GM19463 (cell line): Measurements from ENCODE around the gene CAND1.
A peak's percentile ranks its signal among the peaks of the same experiment; 100 is the strongest.

Experiments
- ATAC-seq: cut with Tn5 transposase; IDR thresholded peaks from one replicate; pipeline ENCODE4 v1.9.1; 2021; ENCODE audit warnings: mild to moderate bottlenecking, moderate library complexity; ENCODE audit not compliant: unreplicated experiment

The CAND1 gene

GRCh38 chr12:67268896-67269632 is at the start of gene CAND1:
Gene CAND1, plus strand, starts transcription at chr12:67269358. Its CDS starts 360 bp downstream, at chr12:67269718.
- ATAC-seq, result peak; percentile 64

- no peak for ATAC-seq
Observed at GRCh38 chr12:67220065-67220464, 49.1 kb upstream of the CAND1 start.

- no peak for ATAC-seq
Observed at GRCh38 chr12:67222302-67222701, 46.9 kb upstream of the CAND1 start.

GRCh38 chr12:67223225-67223624 is 45.9 kb upstream of the CAND1 start:
- no peak for ATAC-seq

- ATAC-seq, result no peak
Observed at GRCh38 chr12:67237231-67237630, 31.9 kb upstream of the CAND1 start.

- no peak for ATAC-seq
Observed at GRCh38 chr12:67239061-67239460, 30.1 kb upstream of the CAND1 start.

GRCh38 chr12:67241482-67241881 is 27.7 kb upstream of the CAND1 start:
- ATAC-seq, result no peak

GRCh38 chr12:67243260-67243659 is 25.9 kb upstream of the CAND1 start:
- ATAC-seq, result no peak

- ATAC-seq, result no peak
Observed at GRCh38 chr12:67245571-67245970, 23.6 kb upstream of the CAND1 start.

GRCh38 chr12:67251012-67251411 is 18.1 kb upstream of the CAND1 start:
- no peak for ATAC-seq

GRCh38 chr12:67254372-67255026 is 14.7 kb upstream of the CAND1 start:
- ATAC-seq, result no peak

GRCh38 chr12:67256649-67257048 is 12.5 kb upstream of the CAND1 start:
- no peak for ATAC-seq

GRCh38 chr12:67263471-67263870 is 5.7 kb upstream of the CAND1 start:
- no peak for ATAC-seq

GRCh38 chr12:67268335-67268895 is 743 bp upstream of the CAND1 start:
- peak; percentile 71 for ATAC-seq

- peak; percentile 10 for ATAC-seq
Observed at GRCh38 chr12:67269633-67270573, 745 bp downstream of the CAND1 start.

- ATAC-seq, result no peak
Observed at GRCh38 chr12:67270622-67271021, 1.5 kb downstream of the CAND1 start.

GRCh38 chr12:67271976-67272375 is 2.8 kb downstream of the CAND1 start:
- ATAC-seq, result no peak

- no peak for ATAC-seq
Observed at GRCh38 chr12:67274186-67274585, 5.0 kb downstream of the CAND1 start.

GRCh38 chr12:67275380-67275913 is 6.3 kb downstream of the CAND1 start:
- ATAC-seq, result no peak

- ATAC-seq, result no peak
Observed at GRCh38 chr12:67276421-67276820, 7.3 kb downstream of the CAND1 start.

- ATAC-seq, result no peak
Observed at GRCh38 chr12:67279637-67280036, 10.5 kb downstream of the CAND1 start.
